B cell (primary cell): ENCODE data around the gene ACOX3. TPM values are rescaled to one million over a fixed set of nuclear protein-coding genes. Genes with fewer than 3 reads are reported as not detected.
"Not testable (repeated sequence)": the region's sequence is repeated elsewhere in the genome, so short reads cannot be mapped to it uniquely, and the experiment has no call there.

ENCODE experiments used
- ATAC-seq: fragments of 200-7000 bp; cut with Tn5 transposase; one replicate; pipeline ENCODE4 v1.10.0; 2021; ENCODE audit warnings: low read depth, mild to moderate bottlenecking, moderate number of reproducible peaks, moderate library complexity
- CTCF ChIA-PET: fragments of 350-600 bp; sonication (Branson Sonifier 250); formaldehyde crosslinking; loops from one replicate; lab custom pipeline; 2021; ENCODE audit warnings: antibody characterized with exemption, inconsistent platforms; lab: Charles Lee
- POLR2A ChIA-PET: fragments of 350-600 bp; sonication (Branson Sonifier 250); formaldehyde crosslinking; loops from one replicate; lab custom pipeline; 2021; ENCODE audit warnings: antibody characterized with exemption; lab: Charles Lee
- DNase-seq: peaks from one replicate; pipeline ENCODE4 v3.0.0; 2013
- H2AFZ ChIP-seq: 2 replicates; pipeline ENCODE4 v1.6.1; 2012; ENCODE audit warnings: mild to moderate bottlenecking, low read depth, low read length; ENCODE audit not compliant: insufficient read depth, poor library complexity, severe bottlenecking
- H3K27ac ChIP-seq, 2 donors: 1 replicate in 1 of 2; 2 replicates in 1 of 2; pipeline ENCODE4 v1.5.1; 2012 to 2013; ENCODE audit warnings: low read length in 2 of 2, mild to moderate bottlenecking in 2 of 2, moderate library complexity in 1 of 2
- H3K27me3 ChIP-seq, 4 experiments: fragments of 200-600 bp in 1 of 4; sonication (generic) in 1 of 4; replicated peaks in 1 of 4; 1 replicate in 2 of 4; 2 replicates in 2 of 4; pipeline versions ENCODE4 v1.6.1 to v1.7.0; 2013 to 2016; ENCODE audit warnings: low read length in 3 of 4, mild to moderate bottlenecking in 2 of 4, mixed read lengths in 1 of 4, moderate library complexity in 1 of 4; ENCODE audit not compliant: insufficient read depth in 4 of 4, control insufficient read depth in 3 of 4; ENCODE audit errors: control extremely low read depth in 1 of 4
- H3K36me3 ChIP-seq, 2 experiments: replicated peaks in 1 of 2; 1 replicate in 1 of 2; 2 replicates in 1 of 2; pipeline versions ENCODE4 v1.6.1 to v1.7.1; 2013; ENCODE audit warnings: low read length in 1 of 2; ENCODE audit not compliant: insufficient read depth in 2 of 2, control insufficient read depth in 1 of 2; ENCODE audit errors: control extremely low read depth in 1 of 2, extremely low read depth in 1 of 2
- H3K4me1 ChIP-seq, 2 donors: fragments of 200-600 bp in 1 of 2; sonication (generic) in 1 of 2; 1 replicate in 1 of 2; 2 replicates in 1 of 2; pipeline versions ENCODE4 v1.5.1 to v1.6.1; 2013 to 2017; ENCODE audit warnings: low read length in 2 of 2; ENCODE audit not compliant: control insufficient read depth in 2 of 2, insufficient read depth in 2 of 2
- H3K4me2 ChIP-seq: replicated peaks from 2 replicates; pipeline ENCODE3; 2012; ENCODE audit warnings: mild to moderate bottlenecking, low read depth, low read length; ENCODE audit not compliant: poor library complexity, severe bottlenecking
- H3K4me3 ChIP-seq, 5 experiments: fragments of 200-600 bp in 1 of 5; sonication (generic) in 1 of 5; 1 replicate in 3 of 5; 2 replicates in 2 of 5; pipeline versions ENCODE4 v1.5.1 to v1.7.0; 2011 to 2016; ENCODE audit warnings: low read length in 4 of 5, mild to moderate bottlenecking in 4 of 5, low read depth in 2 of 5, control low read depth in 1 of 5, moderate library complexity in 1 of 5; ENCODE audit not compliant: insufficient read depth in 1 of 5; ENCODE audit errors: control extremely low read depth in 1 of 5, extremely low read depth in 1 of 5
- H3K79me2 ChIP-seq: fragments of 200-600 bp; sonication (generic); one replicate; pipeline ENCODE4 v1.6.0; 2016; ENCODE audit warnings: low read length; ENCODE audit not compliant: control insufficient read depth, insufficient read depth
- H3K9ac ChIP-seq: fragments of 200-600 bp; sonication (generic); 2 replicates; pipeline ENCODE4 v1.6.1; 2017; ENCODE audit warnings: mild to moderate bottlenecking, low read length, moderate library complexity
- H3K9me3 ChIP-seq, 3 donors: one replicate each; pipeline versions ENCODE4 v1.6.1 to v1.7.1; 2013; ENCODE audit warnings: low read length in 2 of 3; ENCODE audit not compliant: control insufficient read depth in 2 of 3, insufficient read depth in 1 of 3; ENCODE audit errors: control extremely low read depth in 1 of 3
- H4K20me1 ChIP-seq: 2 replicates; pipeline ENCODE4 v1.6.0; 2012; ENCODE audit warnings: mild to moderate bottlenecking, low read length; ENCODE audit not compliant: insufficient read depth, control insufficient read depth, poor library complexity, severe bottlenecking
- H3K27ac Mint-ChIP-seq: one replicate; pipeline ENCODE4 v1.8.0; 2021; ENCODE audit warnings: mixed read lengths
- H3K27me3 Mint-ChIP-seq: one replicate; pipeline ENCODE4 v1.8.0; 2021; ENCODE audit warnings: mixed read lengths
- H3K4me1 Mint-ChIP-seq: one replicate; pipeline ENCODE4 v1.8.0; 2021; ENCODE audit warnings: mixed read lengths
- H3K4me3 Mint-ChIP-seq: one replicate; pipeline ENCODE4 v1.8.0; 2021; ENCODE audit warnings: mixed read lengths
- H3K9me3 Mint-ChIP-seq: one replicate; pipeline ENCODE4 v1.8.0; 2022; ENCODE audit warnings: mixed read lengths; ENCODE audit not compliant: insufficient read depth
- EZH2 ChIP-seq: IDR thresholded peaks from 2 replicates; pipeline ENCODE4 v1.6.1; 2012; ENCODE audit warnings: borderline replicate concordance, low read depth, mild to moderate bottlenecking, moderate library complexity, low read length; ENCODE audit not compliant: insufficient read depth, poor library complexity, severe bottlenecking
- WGBS: methylation state at CpG from one replicate; pipeline ENCODE4 v1.1.5; 2013; ENCODE audit warnings: missing lambda C conversion rate; ENCODE audit not compliant: insufficient coverage; 5-methylcytosine and 5-hydroxymethylcytosine counted together
- intact Hi-C: fragments of 100-400 bp; cut with micrococcal nuclease; formaldehyde crosslinking; loops from one replicate; pipeline ENCODE4 v1.10.0; 2022
- polyA plus RNA-seq: library from polyadenylated mRNA; depleted of rRNA; stranded (reverse); fragments of >200 nt; gene quantifications from 2 replicates; pipeline ENCODE4 v1.2.3, GENCODE V29; 2012
- total RNA-seq, 2 donors: library from RNA; stranded (reverse); fragments of 120-200 nt in 1 of 2; gene quantifications; 1 replicate in 1 of 2; 2 replicates in 1 of 2; pipeline versions ENCODE4 v1.2.3 to v1.2.4, GENCODE V29; 2013 to 2022
- TF ChIP-seq, protein P1 (sequence below): fragments of 200-600 bp; IDR thresholded peaks from one replicate; pipeline ENCODE4 v1.8.0; 2022; ENCODE audit warnings: antibody characterized with exemption, mild to moderate bottlenecking

The ACOX3 gene
- total and polyA plus RNA-seq, 2 donors (not counting 1 experiment from before 2014, with no cell fraction given): 4.6 to 23.1 TPM

DNA sequence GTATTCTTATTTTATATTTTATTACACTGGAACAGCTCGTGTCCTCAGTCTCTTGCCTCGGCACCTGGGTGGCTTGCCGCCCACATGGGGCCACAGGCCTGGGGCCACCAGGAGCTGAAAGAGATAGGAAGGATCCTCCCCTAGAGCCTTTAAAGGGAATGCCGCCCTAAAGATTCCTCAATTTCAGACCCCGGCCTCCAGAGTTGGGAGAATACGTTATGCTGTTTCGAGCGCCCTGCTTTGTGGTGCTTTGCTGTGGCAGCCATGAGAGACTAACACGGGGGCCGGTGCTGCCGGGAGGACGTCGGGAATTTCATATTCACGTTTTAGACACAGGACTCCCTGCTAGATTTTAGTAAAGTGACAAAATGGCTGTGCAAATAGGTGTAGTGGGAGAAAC is 33.2 kb downstream of the ACOX3 start:
- no peaks in the 10 kb centered on the region for H4K20me1 ChIP-seq
- no peak for TF ChIP-seq EZH2
- TF ChIP-seq, protein P1, sequence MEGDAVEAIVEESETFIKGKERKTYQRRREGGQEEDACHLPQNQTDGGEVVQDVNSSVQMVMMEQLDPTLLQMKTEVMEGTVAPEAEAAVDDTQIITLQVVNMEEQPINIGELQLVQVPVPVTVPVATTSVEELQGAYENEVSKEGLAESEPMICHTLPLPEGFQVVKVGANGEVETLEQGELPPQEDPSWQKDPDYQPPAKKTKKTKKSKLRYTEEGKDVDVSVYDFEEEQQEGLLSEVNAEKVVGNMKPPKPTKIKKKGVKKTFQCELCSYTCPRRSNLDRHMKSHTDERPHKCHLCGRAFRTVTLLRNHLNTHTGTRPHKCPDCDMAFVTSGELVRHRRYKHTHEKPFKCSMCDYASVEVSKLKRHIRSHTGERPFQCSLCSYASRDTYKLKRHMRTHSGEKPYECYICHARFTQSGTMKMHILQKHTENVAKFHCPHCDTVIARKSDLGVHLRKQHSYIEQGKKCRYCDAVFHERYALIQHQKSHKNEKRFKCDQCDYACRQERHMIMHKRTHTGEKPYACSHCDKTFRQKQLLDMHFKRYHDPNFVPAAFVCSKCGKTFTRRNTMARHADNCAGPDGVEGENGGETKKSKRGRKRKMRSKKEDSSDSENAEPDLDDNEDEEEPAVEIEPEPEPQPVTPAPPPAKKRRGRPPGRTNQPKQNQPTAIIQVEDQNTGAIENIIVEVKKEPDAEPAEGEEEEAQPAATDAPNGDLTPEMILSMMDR: no peak
- H3K9ac ChIP-seq: no peak overlapping the region
- intact Hi-C loops: no loop called here
- H3K36me3 ChIP-seq: peaks cover 0 to 27% of the 10 kb centered on the region in 2 experiments
- Mint-ChIP-seq H3K4me1 (peaks cover 5% of the 10 kb centered on the region), H3K27ac (no peak overlapping the region), H3K27me3 (no peaks in the 10 kb centered on the region), H3K4me3 (no peak overlapping the region), H3K9me3 (no peaks in the 10 kb centered on the region)
- H3K27ac ChIP-seq: no peak overlapping the region
- no peak overlapping the region for H2AFZ ChIP-seq
- H3K4me1 ChIP-seq: peaks cover 0 to 6% of the 10 kb centered on the region in 2 donors
- no peak overlapping the region for H3K4me3 ChIP-seq
- no peak for ATAC-seq
- CTCF ChIA-PET: interaction anchor here (1.0 to 4.0 kb wide), 4 partner anchors 9 to 603 kb away, joined by 3 to 15 read pairs (median 3); no protein-coding TSS in a partner anchor
- POLR2A ChIA-PET: no interaction called here
- no peaks in the 10 kb centered on the region for H3K27me3 ChIP-seq
- 98% methylated on average over 12 of the region's 14 CpGs for WGBS
- no peaks in the 10 kb centered on the region for H3K9me3 ChIP-seq
- no peak for DNase-seq
- H3K4me2 ChIP-seq: no peak overlapping the region
- H3K79me2 ChIP-seq: no peaks in the 10 kb centered on the region

- H3K9ac ChIP-seq, ATAC-seq, H3K4me3 ChIP-seq, H3K4me2 ChIP-seq, H3K27ac ChIP-seq, H3K4me3 Mint-ChIP-seq, H3K4me1 Mint-ChIP-seq, POLR2A ChIA-PET, H3K79me2 ChIP-seq, H2AFZ ChIP-seq, DNase-seq, intact Hi-C loops, H3K9me3 ChIP-seq, H3K27me3 Mint-ChIP-seq, H3K9me3 Mint-ChIP-seq, H3K4me1 ChIP-seq, H3K27me3 ChIP-seq, H3K27ac Mint-ChIP-seq, H4K20me1 ChIP-seq: not testable (repeated sequence)
- CTCF ChIA-PET: interaction anchor here (1.1 to 4.0 kb wide), 3 partner anchors 9 to 603 kb away, joined by 3 to 15 read pairs (median 3); no protein-coding TSS in a partner anchor
- peaks cover 0 to 26% of the 10 kb centered on the region in 2 experiments for H3K36me3 ChIP-seq
- WGBS: 86% methylated on average over 5 of the region's 7 CpGs
Measured at GRCh38 chr4:8406887-8407286, 33.6 kb downstream of the ACOX3 start.
